ENCODE results near the gene UQCRQ.

UQCRQ gene

GRCh38 chr5:132871459-132872284 is 5.2 kb downstream of the UQCRQ start:
- DNase-seq: no peak

GRCh38 chr5:132872788-132873118 is 6.3 kb downstream of the UQCRQ start:
- no peak for DNase-seq

GRCh38 chr5:132873119-132873929 is 6.9 kb downstream of the UQCRQ start, which contains the start of gene LEAP2:
LEAP2 (plus strand) TSS chr5:132873668; CDS start chr5:132873695, 27 bp downstream.
- no peak for DNase-seq

- DNase-seq: no peak
These were observed 7.5 kb downstream of the UQCRQ start for GRCh38 chr5:132873930-132874271.

- no peak for DNase-seq
These were observed 9.7 kb downstream of the UQCRQ start for GRCh38 chr5:132876020-132876759.

- no peak for DNase-seq
These were observed 11.0 kb downstream of the UQCRQ start for GRCh38 chr5:132877466-132877865.

GRCh38 chr5:132877938-132878337 is 11.5 kb downstream of the UQCRQ start:
- no peak for DNase-seq

- peak; percentile 83 for DNase-seq
These were observed 16.9 kb downstream of the UQCRQ start for GRCh38 chr5:132883261-132883834.

- DNase-seq: no peak
These were observed 18.1 kb downstream of the UQCRQ start for GRCh38 chr5:132884548-132884947.

GRCh38 chr5:132886064-132886823 is 19.8 kb downstream of the UQCRQ start:
- no peak for DNase-seq

- DNase-seq: no peak
These were observed 20.8 kb downstream of the UQCRQ start for GRCh38 chr5:132887283-132887682.

GRCh38 chr5:132889501-132889900 is 23.1 kb downstream of the UQCRQ start:
- DNase-seq: no peak

GRCh38 chr5:132890817-132891216 is 24.4 kb downstream of the UQCRQ start:
- no peak for DNase-seq

GRCh38 chr5:132895719-132896305 is 29.4 kb downstream of the UQCRQ start:
- no peak for DNase-seq

GRCh38 chr5:132896685-132897084 is 30.2 kb downstream of the UQCRQ start:
- no peak for DNase-seq

GRCh38 chr5:132898094-132898493 is 31.7 kb downstream of the UQCRQ start:
- DNase-seq: no peak

- no peak for DNase-seq
These were observed 34.6 kb downstream of the UQCRQ start for GRCh38 chr5:132901036-132901435.

GRCh38 chr5:132901730-132902129 is 35.3 kb downstream of the UQCRQ start:
- DNase-seq: no peak

GRCh38 chr5:132905938-132906337 is 39.5 kb downstream of the UQCRQ start:
- DNase-seq: peak; percentile 63

GRCh38 chr5:132907161-132907560 is 40.7 kb downstream of the UQCRQ start:
- DNase-seq: no peak

GRCh38 chr5:132909702-132910101 is 43.3 kb downstream of the UQCRQ start:
- no peak for DNase-seq

GRCh38 chr5:132915681-132916080 is 49.2 kb downstream of the UQCRQ start:
- peak; percentile 63 for DNase-seq

All from inflammatory macrophage treated with lipopolysaccharide for 4 hours (primary cell).